Parathyroid adenoma (tissue), 2 donors: Measurements from ENCODE around the gene PTH1R.

Experiments
- H2AFZ ChIP-seq: fragments of 300-600 bp; sonication (generic); one replicate; pipeline ENCODE4 v1.7.0; 2017; ENCODE audit warnings: antibody characterized with exemption, mild to moderate bottlenecking
- H3K27ac ChIP-seq: fragments of 300-600 bp; sonication (generic); one replicate; pipeline ENCODE4 v1.7.0; 2017
- H3K27me3 ChIP-seq: fragments of 300-600 bp; sonication (generic); one replicate; pipeline ENCODE4 v1.7.0; 2017; ENCODE audit warnings: low read length; ENCODE audit not compliant: control insufficient read depth, insufficient read depth
- H3K36me3 ChIP-seq: fragments of 300-600 bp; sonication (generic); one replicate; pipeline ENCODE4 v1.7.0; 2017; ENCODE audit warnings: low read length; ENCODE audit not compliant: control insufficient read depth, insufficient read depth
- H3K4me1 ChIP-seq: fragments of 300-600 bp; sonication (generic); one replicate; pipeline ENCODE4 v1.7.0; 2017; ENCODE audit warnings: control low read depth
- H3K4me2 ChIP-seq: fragments of 300-600 bp; sonication (generic); one replicate; pipeline ENCODE4 v1.7.0; 2017; ENCODE audit warnings: low read length
- H3K4me3 ChIP-seq: fragments of 300-600 bp; sonication (generic); one replicate; pipeline ENCODE4 v1.7.0; 2017; ENCODE audit warnings: low read depth, low read length
- H3K79me2 ChIP-seq: fragments of 300-600 bp; sonication (generic); one replicate; pipeline ENCODE4 v1.7.0; 2017; ENCODE audit warnings: control low read depth
- H3K9ac ChIP-seq: fragments of 300-600 bp; sonication (generic); one replicate; pipeline ENCODE4 v1.7.0; 2017; ENCODE audit warnings: mild to moderate bottlenecking
- H3K9me3 ChIP-seq: fragments of 300-600 bp; sonication (generic); one replicate; pipeline ENCODE4 v1.7.0; 2017; ENCODE audit warnings: low read length; ENCODE audit not compliant: control insufficient read depth
- CTCF ChIP-seq: fragments of 300-600 bp; sonication (generic); IDR thresholded peaks from one replicate; pipeline ENCODE4 v1.7.0; 2017; ENCODE audit warnings: antibody characterized with exemption, mild to moderate bottlenecking
- donor health status: primary hyperparathyroidism.

The PTH1R gene

GRCh38 chr3:46852334-46852720 is 25.2 kb upstream of the PTH1R start:
- H3K9ac ChIP-seq: no peak overlapping the region
- H3K4me3 ChIP-seq: no peak overlapping the region
- no peak overlapping the region for H3K27ac ChIP-seq
- H3K79me2 ChIP-seq: no peaks in the 10 kb centered on the region
- no peaks in the 10 kb centered on the region for H3K4me1 ChIP-seq
- no peaks in the 10 kb centered on the region for H3K9me3 ChIP-seq
- TF ChIP-seq CTCF: no peak
- H3K4me2 ChIP-seq: no peak overlapping the region
- H2AFZ ChIP-seq: no peak overlapping the region
- H3K27me3 ChIP-seq: no peaks in the 10 kb centered on the region
- no peaks in the 10 kb centered on the region for H3K36me3 ChIP-seq

- Histone ChIP-seq H3K4me3 (no peak overlapping the region), H3K4me2 (no peak overlapping the region), H3K79me2 (no peaks in the 10 kb centered on the region), H2AFZ (no peak overlapping the region), H3K9ac (no peak overlapping the region), H3K36me3 (no peaks in the 10 kb centered on the region), H3K27ac (no peak overlapping the region), H3K4me1 (no peaks in the 10 kb centered on the region), H3K9me3 (no peaks in the 10 kb centered on the region), H3K27me3 (no peaks in the 10 kb centered on the region)
- no peak for TF ChIP-seq CTCF
Measured at GRCh38 chr3:46852839-46853355, 24.6 kb upstream of the PTH1R start.

GRCh38 chr3:46853441-46854415 is 23.8 kb upstream of the PTH1R start:
- Histone ChIP-seq H3K36me3 (no peaks in the 10 kb centered on the region), H3K27ac (no peak overlapping the region), H3K4me1 (no peaks in the 10 kb centered on the region), H3K9ac (no peak overlapping the region), H3K79me2 (no peaks in the 10 kb centered on the region), H3K4me2 (no peak overlapping the region), H2AFZ (no peak overlapping the region), H3K27me3 (no peaks in the 10 kb centered on the region), H3K4me3 (no peak overlapping the region), H3K9me3 (no peaks in the 10 kb centered on the region)
- TF ChIP-seq CTCF: no peak

- no peak overlapping the region for H2AFZ ChIP-seq
- no peak overlapping the region for H3K4me3 ChIP-seq
- H3K36me3 ChIP-seq: no peaks in the 10 kb centered on the region
- H3K4me2 ChIP-seq: no peak overlapping the region
- H3K9me3 ChIP-seq: no peaks in the 10 kb centered on the region
- H3K9ac ChIP-seq: no peak overlapping the region
- TF ChIP-seq CTCF: no peak
- H3K79me2 ChIP-seq: no peaks in the 10 kb centered on the region
- H3K4me1 ChIP-seq: no peaks in the 10 kb centered on the region
- H3K27me3 ChIP-seq: no peaks in the 10 kb centered on the region
- no peak overlapping the region for H3K27ac ChIP-seq
Measured at GRCh38 chr3:46854555-46854991, 22.9 kb upstream of the PTH1R start.
